ENCODE results near the gene ACRV1.

DNA sequence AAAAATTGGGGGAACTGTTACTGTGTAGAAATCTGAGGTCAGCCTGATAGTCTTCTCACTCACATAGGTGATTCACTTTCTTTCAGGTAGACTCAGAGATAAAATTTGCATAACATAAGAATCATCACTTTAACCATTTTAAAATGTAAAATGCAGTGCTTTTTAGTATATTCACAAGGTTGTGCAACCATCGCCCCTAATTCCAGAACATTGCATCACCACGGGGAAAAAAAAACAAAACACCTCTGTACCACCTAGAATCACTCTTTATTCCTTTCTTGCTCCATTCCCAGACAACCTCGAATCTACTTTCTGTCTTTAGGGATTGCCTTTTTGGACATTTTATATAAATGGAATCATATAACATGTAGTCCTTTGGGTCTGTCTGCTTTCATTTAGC is 34.8 kb downstream of the ACRV1 start:
- TF ChIP-seq ZNF598 (CRISPR knock-in tag; IDR thresholded peaks at IDR 0.05; ENCODE audit: borderline replicate concordance) (no peak), KDM1A (CRISPR knock-in tag; IDR thresholded peaks at IDR 0.05) (no peak), PHF21A (CRISPR knock-in tag; IDR thresholded peaks at IDR 0.05) (no peak), HNRNPK (IDR thresholded peaks at IDR 0.05; ENCODE audit: low read depth, low read length, poor library complexity, severe bottlenecking) (no peak), HDAC2 (CRISPR knock-in tag; IDR thresholded peaks at IDR 0.05) (no peak), SP1 (IDR thresholded peaks at IDR 0.05) (no peak), SP1 (CRISPR knock-in tag; IDR thresholded peaks at IDR 0.05) (no peak), MEF2D (CRISPR knock-in tag; IDR thresholded peaks at IDR 0.05) (no peak), ATF1 (CRISPR knock-in tag; IDR thresholded peaks at IDR 0.05) (no peak)
- TF ChIP-seq, protein P1, sequence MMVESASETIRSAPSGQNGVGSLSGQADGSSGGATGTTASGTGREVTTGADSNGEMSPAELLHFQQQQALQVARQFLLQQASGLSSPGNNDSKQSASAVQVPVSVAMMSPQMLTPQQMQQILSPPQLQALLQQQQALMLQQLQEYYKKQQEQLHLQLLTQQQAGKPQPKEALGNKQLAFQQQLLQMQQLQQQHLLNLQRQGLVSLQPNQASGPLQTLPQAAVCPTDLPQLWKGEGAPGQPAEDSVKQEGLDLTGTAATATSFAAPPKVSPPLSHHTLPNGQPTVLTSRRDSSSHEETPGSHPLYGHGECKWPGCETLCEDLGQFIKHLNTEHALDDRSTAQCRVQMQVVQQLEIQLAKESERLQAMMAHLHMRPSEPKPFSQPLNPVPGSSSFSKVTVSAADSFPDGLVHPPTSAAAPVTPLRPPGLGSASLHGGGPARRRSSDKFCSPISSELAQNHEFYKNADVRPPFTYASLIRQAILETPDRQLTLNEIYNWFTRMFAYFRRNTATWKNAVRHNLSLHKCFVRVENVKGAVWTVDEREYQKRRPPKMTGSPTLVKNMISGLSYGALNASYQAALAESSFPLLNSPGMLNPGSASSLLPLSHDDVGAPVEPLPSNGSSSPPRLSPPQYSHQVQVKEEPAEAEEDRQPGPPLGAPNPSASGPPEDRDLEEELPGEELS (CRISPR knock-in tag; IDR thresholded peaks at IDR 0.05): no peak

All from HepG2 (cell line).